Parathyroid adenoma (tissue), 2 donors: Measurements from ENCODE around the gene FBLN2.

Experiments used
- H2AFZ ChIP-seq: fragments of 300-600 bp; sonication (generic); one replicate; pipeline ENCODE4 v1.7.0; 2017; ENCODE audit warnings: antibody characterized with exemption, mild to moderate bottlenecking
- H3K27ac ChIP-seq: fragments of 300-600 bp; sonication (generic); one replicate; pipeline ENCODE4 v1.7.0; 2017
- H3K27me3 ChIP-seq: fragments of 300-600 bp; sonication (generic); one replicate; pipeline ENCODE4 v1.7.0; 2017; ENCODE audit warnings: low read length; ENCODE audit not compliant: control insufficient read depth, insufficient read depth
- H3K36me3 ChIP-seq: fragments of 300-600 bp; sonication (generic); one replicate; pipeline ENCODE4 v1.7.0; 2017; ENCODE audit warnings: low read length; ENCODE audit not compliant: control insufficient read depth, insufficient read depth
- H3K4me1 ChIP-seq: fragments of 300-600 bp; sonication (generic); one replicate; pipeline ENCODE4 v1.7.0; 2017; ENCODE audit warnings: control low read depth
- H3K4me2 ChIP-seq: fragments of 300-600 bp; sonication (generic); one replicate; pipeline ENCODE4 v1.7.0; 2017; ENCODE audit warnings: low read length
- H3K4me3 ChIP-seq: fragments of 300-600 bp; sonication (generic); one replicate; pipeline ENCODE4 v1.7.0; 2017; ENCODE audit warnings: low read depth, low read length
- H3K79me2 ChIP-seq: fragments of 300-600 bp; sonication (generic); one replicate; pipeline ENCODE4 v1.7.0; 2017; ENCODE audit warnings: control low read depth
- H3K9ac ChIP-seq: fragments of 300-600 bp; sonication (generic); one replicate; pipeline ENCODE4 v1.7.0; 2017; ENCODE audit warnings: mild to moderate bottlenecking
- H3K9me3 ChIP-seq: fragments of 300-600 bp; sonication (generic); one replicate; pipeline ENCODE4 v1.7.0; 2017; ENCODE audit warnings: low read length; ENCODE audit not compliant: control insufficient read depth
- CTCF ChIP-seq: fragments of 300-600 bp; sonication (generic); IDR thresholded peaks from one replicate; pipeline ENCODE4 v1.7.0; 2017; ENCODE audit warnings: antibody characterized with exemption, mild to moderate bottlenecking
- donor health status: primary hyperparathyroidism.

FBLN2 gene

GRCh38 chr3:13567684-13568514, 19.0 kb downstream of the FBLN2 start:
- no peak for TF ChIP-seq CTCF
- Histone ChIP-seq H2AFZ (no peak overlapping the region), H3K4me1 (no peaks in the 10 kb centered on the region)

GRCh38 chr3:13568515-13569028, 19.6 kb downstream of the FBLN2 start:
- no peak for TF ChIP-seq CTCF
- no peaks in the 10 kb centered on the region for H3K9me3 ChIP-seq
- H3K79me2 ChIP-seq = no peaks in the 10 kb centered on the region
- H3K27me3 ChIP-seq = no peaks in the 10 kb centered on the region
- H3K4me3 ChIP-seq = no peak overlapping the region
- H3K36me3 ChIP-seq = no peaks in the 10 kb centered on the region
- no peak overlapping the region for H3K27ac ChIP-seq
- no peak overlapping the region for H3K4me2 ChIP-seq
- H3K9ac ChIP-seq = no peak overlapping the region
- H2AFZ ChIP-seq = no peak overlapping the region
- H3K4me1 ChIP-seq = no peaks in the 10 kb centered on the region

More at GRCh38 chr3:13567684-13568514, 19.0 kb downstream of the FBLN2 start:
- Histone ChIP-seq H3K4me2 (no peak overlapping the region), H3K9ac (no peak overlapping the region), H3K79me2 (no peaks in the 10 kb centered on the region), H3K27me3 (no peaks in the 10 kb centered on the region), H3K4me3 (no peak overlapping the region), H3K9me3 (no peaks in the 10 kb centered on the region), H3K36me3 (no peaks in the 10 kb centered on the region), H3K27ac (no peak overlapping the region)

- no peak for TF ChIP-seq CTCF
- Histone ChIP-seq H3K4me3 (no peak overlapping the region), H3K27me3 (no peaks in the 10 kb centered on the region), H3K36me3 (no peaks in the 10 kb centered on the region), H3K9me3 (no peaks in the 10 kb centered on the region), H3K4me2 (no peak overlapping the region), H3K79me2 (no peaks in the 10 kb centered on the region), H3K9ac (no peak overlapping the region), H2AFZ (no peak overlapping the region), H3K27ac (no peak overlapping the region), H3K4me1 (no peaks in the 10 kb centered on the region)
These were observed 20.3 kb downstream of the FBLN2 start for GRCh38 chr3:13569201-13569600.

- H3K27ac ChIP-seq = no peak overlapping the region
- no peak overlapping the region for H3K4me3 ChIP-seq
- no peak overlapping the region for H3K9ac ChIP-seq
- no peak for TF ChIP-seq CTCF
- H3K79me2 ChIP-seq = no peaks in the 10 kb centered on the region
- H2AFZ ChIP-seq = no peak overlapping the region
- H3K36me3 ChIP-seq = no peaks in the 10 kb centered on the region
- no peaks in the 10 kb centered on the region for H3K4me1 ChIP-seq
- no peak overlapping the region for H3K4me2 ChIP-seq
- H3K9me3 ChIP-seq = no peaks in the 10 kb centered on the region
- H3K27me3 ChIP-seq = no peaks in the 10 kb centered on the region
These were observed 20.9 kb downstream of the FBLN2 start for GRCh38 chr3:13569641-13570390.
